Vagina (tissue), 2 donors: Measurements from ENCODE around the gene GLMN.

Source experiments
- CTCF ChIP-seq, 3 experiments: fragments of 450-650 bp in 2 of 3; fragments of 200-600 bp in 1 of 3; sonication (generic) in 1 of 3; IDR thresholded peaks; one replicate each; pipeline ENCODE4 v1.5.1; 2017 to 2019; ENCODE audit warnings: antibody characterized with exemption in 3 of 3, mild to moderate bottlenecking in 2 of 3, moderate library complexity in 2 of 3
- POLR2A ChIP-seq, 2 donors: fragments of 450-650 bp; IDR thresholded peaks; one replicate each; pipeline ENCODE4 v1.6.1; 2017; ENCODE audit warnings: antibody characterized with exemption in 2 of 2, mild to moderate bottlenecking in 2 of 2, moderate library complexity in 2 of 2
- POLR2AphosphoS5 ChIP-seq, 2 donors: sonication (generic); formaldehyde crosslinking; IDR thresholded peaks; one replicate each; pipeline ENCODE4 v1.9.0; 2017; ENCODE audit warnings: antibody characterized with exemption in 2 of 2, mild to moderate bottlenecking in 2 of 2, low read depth in 1 of 2; ENCODE audit not compliant: insufficient read depth in 1 of 2

- TF ChIP-seq POLR2AphosphoS5 (IDR thresholded peaks at IDR 0.05; ENCODE audit: insufficient read depth in 1 of 2, low read depth in 1 of 2) (no peak), POLR2A (IDR thresholded peaks at IDR 0.05) (no peak), CTCF (IDR thresholded peaks at IDR 0.05) (no peak)
Observed at GRCh38 chr1:92324784-92325183, 26.0 kb upstream of the GLMN start.
